A673 (cell line): ENCODE results near the gene PARVA. TPM values are rescaled to one million over a fixed set of nuclear protein-coding genes. Genes with fewer than 3 reads are reported as not detected.

Source experiments
- BruUV-seq: library from RNA; stranded (reverse); fragments of 400-500 nt; replicated peaks from 2 replicates; lab custom pipeline; 2021; lab: Mats Ljungman, UMichigan
- CTCF ChIA-PET: fragments of 300-600 bp; sonication (Branson Sonifier 250); formaldehyde crosslinking; loops from one replicate; lab custom pipeline; 2022; ENCODE audit warnings: antibody characterized with exemption; lab: Charles Lee
- POLR2A ChIA-PET: fragments of 300-600 bp; sonication (Branson Sonifier 250); formaldehyde crosslinking; loops from one replicate; lab custom pipeline; 2022; ENCODE audit warnings: antibody characterized with exemption; ENCODE audit not compliant: low non-redundant PET; lab: Charles Lee
- DNase-seq: peaks from one replicate; pipeline ENCODE4 v3.0.0-alpha.2; 2015; ENCODE audit warnings: low spot score
- H3K27ac ChIP-seq: fragments of 200-600 bp; sonication (generic); 2 replicates; pipeline ENCODE4 v1.5.1; 2016; ENCODE audit warnings: mixed run types, low read depth, mild to moderate bottlenecking, mixed read lengths, antibody characterized with exemption, low read length; ENCODE audit not compliant: poor library complexity, severe bottlenecking
- H3K27me3 ChIP-seq: fragments of 200-600 bp; sonication (generic); replicated peaks from 2 replicates; pipeline ENCODE4 v1.6.1; 2017; ENCODE audit warnings: mixed run types, low read depth, mild to moderate bottlenecking, mixed read lengths, antibody characterized with exemption, low read length; ENCODE audit not compliant: insufficient read depth, poor library complexity
- H3K36me3 ChIP-seq: fragments of 200-600 bp; sonication (generic); 2 replicates; pipeline ENCODE4 v1.6.1; 2016; ENCODE audit warnings: mixed run types, mild to moderate bottlenecking, mixed read lengths, antibody characterized with exemption, low read length; ENCODE audit not compliant: insufficient read depth, poor library complexity, severe bottlenecking
- H3K4me1 ChIP-seq: fragments of 200-600 bp; sonication (generic); 2 replicates; pipeline ENCODE4 v1.6.1; 2017; ENCODE audit warnings: mixed run types, mild to moderate bottlenecking, mixed read lengths, antibody characterized with exemption, low read length; ENCODE audit not compliant: insufficient read depth, poor library complexity, severe bottlenecking
- H3K4me3 ChIP-seq: fragments of 200-600 bp; sonication (generic); 2 replicates; pipeline ENCODE4 v1.5.1; 2016; ENCODE audit warnings: low read depth, mixed run types, mild to moderate bottlenecking, mixed read lengths, low read length; ENCODE audit not compliant: poor library complexity, severe bottlenecking
- H3K9me3 ChIP-seq: fragments of 200-600 bp; sonication (generic); 2 replicates; pipeline ENCODE4 v1.6.1; 2016; ENCODE audit warnings: mixed run types, low read depth, mild to moderate bottlenecking, mixed read lengths, antibody characterized with exemption, low read length; ENCODE audit not compliant: poor library complexity, severe bottlenecking
- CTCF ChIP-seq: fragments of 300-800, 200-600 bp; sonication (generic); conservative IDR thresholded peaks from 2 replicates; pipeline ENCODE4 v1.5.1; 2017; ENCODE audit warnings: low read depth, mild to moderate bottlenecking, antibody characterized with exemption, low read length, moderate library complexity, mixed read lengths
- EZH2 ChIP-seq: fragments of 200-600 bp; sonication (generic); IDR thresholded peaks from 2 replicates; pipeline ENCODE4 v1.6.1; 2017; ENCODE audit warnings: borderline replicate concordance, low read depth, mild to moderate bottlenecking, mixed read lengths, antibody characterized with exemption, low read length; ENCODE audit not compliant: poor library complexity, severe bottlenecking
- intact Hi-C: fragments of 100-400 bp; cut with micrococcal nuclease; formaldehyde crosslinking; loops from one replicate; pipeline ENCODE4 v1.10.0; 2022; ENCODE audit not compliant: unreplicated experiment
- total RNA-seq: library from RNA; stranded (reverse); gene quantifications from 2 replicates; pipeline ENCODE4 v1.2.3, GENCODE V29; 2021

The PARVA gene
- total RNA-seq, 1 experiment from 2014 or later, result 15.2 TPM

- no TSS peak for BruUV-seq
- POLR2A ChIA-PET, result no interaction called here
- intact Hi-C loops, result no loop called here
- DNase-seq, result no peak
- Histone ChIP-seq H3K27ac (no peak overlapping the region), H3K36me3 (no peaks in the 10 kb centered on the region), H3K27me3 (no peaks in the 10 kb centered on the region), H3K9me3 (peaks cover 6% of the 10 kb centered on the region), H3K4me3 (no peak overlapping the region), H3K4me1 (no peaks in the 10 kb centered on the region)
- TF ChIP-seq CTCF, result peak; percentile 53
- TF ChIP-seq EZH2, result no peak
- CTCF ChIA-PET, result no interaction called here
These were observed 108.0 kb downstream of the PARVA start for GRCh38 chr11:12485328-12485727.

GRCh38 chr11:12489246-12489772 is 111.9 kb downstream of the PARVA start:
- intact Hi-C loops, result no loop called here
- no TSS peak for BruUV-seq
- H3K4me1 ChIP-seq, result no peaks in the 10 kb centered on the region

GRCh38 chr11:12494699-12495098 is 117.3 kb downstream of the PARVA start:
- TF ChIP-seq EZH2 (no peak), CTCF (no peak)
- H3K27ac ChIP-seq, result no peak overlapping the region

More at GRCh38 chr11:12489246-12489772, 111.9 kb downstream of the PARVA start:
- DNase-seq, result no peak
- Histone ChIP-seq H3K4me3 (no peak overlapping the region), H3K27me3 (no peaks in the 10 kb centered on the region), H3K9me3 (peaks cover 6% of the 10 kb centered on the region), H3K27ac (no peak overlapping the region), H3K36me3 (no peaks in the 10 kb centered on the region)
- no peak for TF ChIP-seq EZH2
- no peak for TF ChIP-seq CTCF
- ChIA-PET CTCF (no interaction called here), POLR2A (no interaction called here)

More at GRCh38 chr11:12494699-12495098, 117.3 kb downstream of the PARVA start:
- CTCF ChIA-PET, result no interaction called here
- no TSS peak for BruUV-seq
- intact Hi-C loops, result no loop called here
- DNase-seq, result no peak
- Histone ChIP-seq H3K27me3 (no peaks in the 10 kb centered on the region), H3K4me1 (no peaks in the 10 kb centered on the region), H3K4me3 (no peak overlapping the region), H3K9me3 (peaks cover under 1% of the 10 kb centered on the region), H3K36me3 (no peaks in the 10 kb centered on the region)
- POLR2A ChIA-PET, result no interaction called here
